Kidney (tissue), 14 donors: ENCODE data around the gene LZTS3. TPM values are rescaled to one million over a fixed set of nuclear protein-coding genes. Genes with fewer than 3 reads are reported as not detected.

Experiments
- DNase-seq, 5 donors: peaks; one replicate each; pipeline ENCODE4 v3.0.0-alpha.2; 2013 to 2020
- FAIRE-seq: peaks from 2 replicates; lab custom pipeline; 2012; peaks lifted over from hg19 to GRCh38; lab: Jason Lieb, UNC
- H3K27ac ChIP-seq, 2 donors: one replicate each; pipeline ENCODE4 v1.7.0; 2013; ENCODE audit warnings: low read depth in 2 of 2, low read length in 2 of 2, inconsistent platforms in 1 of 2
- H3K27me3 ChIP-seq: one replicate; pipeline ENCODE4 v1.7.1; 2013; ENCODE audit warnings: low read length, inconsistent platforms; ENCODE audit not compliant: control insufficient read depth, insufficient read depth
- H3K36me3 ChIP-seq, 3 donors: one replicate each; pipeline versions ENCODE4 v1.7.0 to v1.7.1; 2013; ENCODE audit warnings: low read length in 3 of 3, control low read depth in 1 of 3, inconsistent platforms in 1 of 3; ENCODE audit not compliant: insufficient read depth in 3 of 3, control insufficient read depth in 2 of 3
- H3K4me1 ChIP-seq, 3 donors: one replicate each; pipeline versions ENCODE4 v1.7.0 to v1.7.1; 2013; ENCODE audit warnings: low read length in 3 of 3, inconsistent platforms in 1 of 3, low read depth in 1 of 3; ENCODE audit not compliant: control insufficient read depth in 2 of 3, insufficient read depth in 2 of 3
- H3K4me3 ChIP-seq, 3 donors: one replicate each; pipeline versions ENCODE4 v1.7.0 to v1.8.1; 2013; ENCODE audit warnings: low read length in 3 of 3, control low read depth in 1 of 3, inconsistent platforms in 1 of 3
- H3K9ac ChIP-seq, 3 donors: one replicate each; pipeline versions ENCODE4 v1.7.0 to v1.7.1; 2013; ENCODE audit warnings: low read length in 3 of 3, control low read depth in 1 of 3, inconsistent platforms in 1 of 3
- H3K9me3 ChIP-seq, 3 donors: one replicate each; pipeline versions ENCODE4 v1.7.0 to v1.7.1; 2013; ENCODE audit warnings: low read length in 3 of 3, control low read depth in 1 of 3, inconsistent platforms in 1 of 3; ENCODE audit not compliant: control insufficient read depth in 2 of 3, insufficient read depth in 1 of 3
- CTCF ChIP-seq: IDR thresholded peaks from 3 replicates; pipeline ENCODE4 v1.5.1; 2012; ENCODE audit warnings: mild to moderate bottlenecking, moderate library complexity, borderline replicate concordance; ENCODE audit not compliant: insufficient read depth; ENCODE audit errors: extremely low read depth
- intact Hi-C: fragments of 100-400 bp; cut with DNase I; formaldehyde crosslinking; loops from one replicate; pipeline ENCODE4 v1.11.1; 2022
- polyA plus RNA-seq: library from polyadenylated mRNA; stranded (reverse); fragments of 350-450 nt; fragmentation: Illumina TruSeq; extraction: RNeasy Lipid Tissue Mini Kit (QIAGEN cat#74804); gene quantifications from one replicate; pipeline ENCODE4 v1.2.3, GENCODE V29; 2014; ENCODE audit warnings: low read depth, low replicate concordance; ENCODE audit not compliant: insufficient read depth
- total RNA-seq: library from RNA; stranded (reverse); fragmentation: NEBNext Ultra II Directional; extraction: Animal tissue kit (Norgen Biotek cat#: 25700); gene quantifications from one replicate; pipeline ENCODE4 v1.2.1, GENCODE V29; 2021
- donor health status: control.
- donor health status: control.
- donor health status: control.
- donor health status: control.
- donor health status: control.
- donor health status: DM: yes; HTN: yes; CAD: no.
- donor health status: Normal renal cell carcinoma (clear cell type).

The LZTS3 gene
- total and polyA plus RNA-seq, 2 donors from 2014 or later = 20.0 to 23.0 TPM

GRCh38 chr20:3162080-3162611 lies 11.2 kb downstream of the LZTS3 start:
- Histone ChIP-seq H3K27ac (peak overlapping the region; percentile 64 to 75), H3K9me3 (no peaks in the 10 kb centered on the region), H3K4me3 (peak overlapping the region in 1 of 3 donors; percentile 7), H3K36me3 (no peaks in the 10 kb centered on the region), H3K27me3 (no peaks in the 10 kb centered on the region), H3K9ac (no peak overlapping the region), H3K4me1 (peaks cover 0 to 27% (median 17%) of the 10 kb centered on the region in 3 donors)
- TF ChIP-seq CTCF = no peak
- intact Hi-C loops = no loop called here
- peak; percentile 44 to 87 (median 66) for DNase-seq
- no peak for FAIRE-seq

- FAIRE-seq = no peak
- intact Hi-C loops = no loop called here
- no peaks in the 10 kb centered on the region for H3K27me3 ChIP-seq
- no peak for DNase-seq
- H3K4me1 ChIP-seq = peaks cover 0 to 28% (median 17%) of the 10 kb centered on the region in 3 donors
- no peaks in the 10 kb centered on the region for H3K9me3 ChIP-seq
- no peak overlapping the region for H3K4me3 ChIP-seq
- H3K27ac ChIP-seq = peak overlapping the region in 1 of 2 donors; percentile 75
- no peak for TF ChIP-seq CTCF
- H3K9ac ChIP-seq = no peak overlapping the region
- H3K36me3 ChIP-seq = no peaks in the 10 kb centered on the region
Measured at GRCh38 chr20:3161316-3162079, 11.9 kb downstream of the LZTS3 start.

- no peak for TF ChIP-seq CTCF
- FAIRE-seq (no peak), DNase-seq (no peak)
- no peak overlapping the region for H3K27ac ChIP-seq
- H3K4me3 ChIP-seq = no peak overlapping the region
- intact Hi-C loops = no loop called here
- H3K9ac ChIP-seq = no peak overlapping the region
- no peaks in the 10 kb centered on the region for H3K36me3 ChIP-seq
- no peaks in the 10 kb centered on the region for H3K27me3 ChIP-seq
- H3K4me1 ChIP-seq = peaks cover 0 to 28% (median 17%) of the 10 kb centered on the region in 3 donors
- H3K9me3 ChIP-seq = no peaks in the 10 kb centered on the region
Measured at GRCh38 chr20:3160418-3160817, 12.9 kb downstream of the LZTS3 start.
